Measurements from ENCODE around the gene SYCP2L.
"Not testable (repeated sequence)": the region's sequence is repeated elsewhere in the genome, so short reads cannot be mapped to it uniquely, and the experiment has no call there.

Gene SYCP2L

GRCh38 chr6:10949579-10950490 is 63.0 kb downstream of the SYCP2L start:
- DNase-seq (ENCODE audit: low read depth, low spot score): no peak
- no peak overlapping the region for H3K27ac ChIP-seq

- DNase-seq (ENCODE audit: low read depth, low spot score): no peak
- no peak overlapping the region for H3K27ac ChIP-seq
Observed at GRCh38 chr6:10951675-10952282, 64.9 kb downstream of the SYCP2L start.

GRCh38 chr6:10954590-10955010 is 67.7 kb downstream of the SYCP2L start:
- DNase-seq (ENCODE audit: low read depth, low spot score): peak; percentile 14

DNA sequence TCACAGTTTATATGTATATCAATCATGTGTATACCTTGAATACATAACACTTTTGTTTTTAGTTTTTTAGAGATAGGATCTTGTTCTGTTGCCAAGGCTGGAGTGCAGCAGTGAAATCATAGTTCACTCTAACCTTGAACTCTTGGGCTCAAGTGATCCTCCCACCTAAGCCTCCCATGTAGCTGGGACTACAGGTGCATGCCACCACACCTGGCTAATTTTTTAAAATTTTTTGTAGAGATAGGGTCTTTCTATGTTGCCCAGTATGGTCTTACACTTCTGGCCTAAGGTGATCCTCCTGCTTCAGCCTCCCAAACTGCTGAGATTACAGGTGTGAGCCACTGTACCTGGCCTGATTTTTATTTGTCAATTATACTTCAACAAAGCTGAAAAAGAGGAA is 69.9 kb downstream of the SYCP2L start:
- DNase-seq (ENCODE audit: low read depth, low spot score): no peak
- no peak overlapping the region for H3K27ac ChIP-seq

More at GRCh38 chr6:10954590-10955010, 67.7 kb downstream of the SYCP2L start:
- no peak overlapping the region for H3K27ac ChIP-seq

- DNase-seq (ENCODE audit: low read depth, low spot score): no peak
- H3K27ac ChIP-seq: no peak overlapping the region
Observed at GRCh38 chr6:10957414-10957886, 70.6 kb downstream of the SYCP2L start.

- H3K27ac ChIP-seq: no peak overlapping the region
- no peak for DNase-seq (ENCODE audit: low read depth, low spot score)
Observed at GRCh38 chr6:10960171-10960570, 73.3 kb downstream of the SYCP2L start.

- no peak overlapping the region for H3K27ac ChIP-seq
- DNase-seq (ENCODE audit: low read depth, low spot score): no peak
Observed at GRCh38 chr6:10961837-10962236, 75.0 kb downstream of the SYCP2L start.

DNA sequence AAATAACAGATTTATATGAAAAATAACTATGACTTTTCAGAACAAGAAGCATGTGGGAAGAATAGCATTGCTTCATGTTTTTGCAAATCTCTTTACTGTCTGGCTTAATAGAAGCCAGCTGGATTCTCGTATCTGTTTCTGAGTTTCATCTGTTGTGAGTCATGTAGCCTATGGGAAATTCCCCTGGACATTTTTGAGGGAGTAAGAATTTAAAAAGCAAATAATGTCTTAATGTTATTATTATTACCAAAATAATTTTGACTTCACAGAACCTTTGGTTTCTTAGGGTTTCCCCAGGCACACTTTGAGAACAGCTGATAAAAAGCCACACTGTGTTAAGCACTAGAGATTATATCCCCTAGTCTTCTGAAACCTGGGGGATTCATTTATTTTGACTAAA is 75.8 kb downstream of the SYCP2L start:
- DNase-seq (ENCODE audit: low read depth, low spot score): no peak
- H3K27ac ChIP-seq: no peak overlapping the region

DNA sequence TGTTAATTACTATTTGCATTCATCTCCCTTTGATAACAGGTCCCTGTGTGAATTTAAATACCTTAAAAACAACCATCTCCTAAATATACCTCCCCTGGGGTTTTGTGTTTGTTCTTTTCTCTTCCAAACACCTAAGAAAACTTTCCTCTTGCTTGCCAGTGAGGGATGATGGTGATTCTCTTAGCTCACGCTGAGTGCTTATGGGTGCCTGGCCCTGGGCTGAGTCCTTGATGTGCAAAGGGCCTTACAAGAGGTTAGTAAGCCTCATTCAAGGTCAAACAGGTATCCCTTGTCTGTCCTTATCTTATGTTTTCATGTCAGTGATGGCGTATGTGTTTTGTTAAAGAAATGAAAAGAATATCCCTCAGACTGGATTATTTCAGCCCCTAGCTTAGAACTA is 76.3 kb downstream of the SYCP2L start:
- no peak overlapping the region for H3K27ac ChIP-seq

DNA sequence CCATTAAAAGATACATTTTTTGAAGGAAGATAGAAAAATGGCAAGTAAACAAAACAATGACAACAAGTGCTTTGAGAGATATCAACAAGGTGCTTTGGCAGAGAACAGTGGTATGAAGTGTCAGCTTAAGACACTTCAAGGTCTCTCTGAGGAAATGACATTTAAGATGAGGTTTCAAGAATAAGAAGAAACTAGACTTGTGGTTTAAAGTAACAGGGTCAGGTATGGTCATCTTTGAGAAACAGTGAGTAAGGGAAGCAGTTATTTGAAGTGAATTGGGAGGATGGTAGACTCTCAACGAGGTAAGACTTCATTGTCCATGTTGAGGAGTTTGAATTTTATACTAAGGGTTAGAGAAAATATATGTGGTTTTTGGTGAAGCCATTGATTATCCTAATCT is 77.8 kb downstream of the SYCP2L start:
- H3K27ac ChIP-seq: no peak overlapping the region
- DNase-seq (ENCODE audit: low read depth, low spot score): no peak

More for the DNA sequence above, 76.3 kb downstream of the SYCP2L start:
- no peak for DNase-seq (ENCODE audit: low read depth, low spot score)

DNA sequence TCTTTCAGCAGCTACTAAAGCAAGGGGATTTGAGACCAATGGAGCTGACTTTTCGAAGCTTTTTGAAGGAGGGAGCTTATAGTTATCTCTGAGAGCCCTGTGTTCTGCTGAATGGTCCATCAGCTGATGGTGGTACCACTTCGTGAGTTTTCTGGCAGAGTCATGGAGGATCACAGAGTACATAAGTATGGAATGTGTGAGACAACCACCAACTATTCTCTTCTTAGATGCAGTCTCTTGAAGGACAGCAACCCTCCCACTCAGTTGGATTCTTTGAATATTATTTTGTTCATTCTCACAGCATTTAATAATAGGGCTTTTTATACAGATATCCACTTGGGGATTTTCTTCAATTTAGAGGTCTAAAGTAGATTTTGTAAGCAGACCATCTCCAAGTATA is 81.9 kb downstream of the SYCP2L start:
- no peak overlapping the region for H3K27ac ChIP-seq
- DNase-seq (ENCODE audit: low read depth, low spot score): no peak

GRCh38 chr6:10970731-10971130 is 83.9 kb downstream of the SYCP2L start:
- DNase-seq (ENCODE audit: low read depth, low spot score): no peak
- no peak overlapping the region for H3K27ac ChIP-seq

DNA sequence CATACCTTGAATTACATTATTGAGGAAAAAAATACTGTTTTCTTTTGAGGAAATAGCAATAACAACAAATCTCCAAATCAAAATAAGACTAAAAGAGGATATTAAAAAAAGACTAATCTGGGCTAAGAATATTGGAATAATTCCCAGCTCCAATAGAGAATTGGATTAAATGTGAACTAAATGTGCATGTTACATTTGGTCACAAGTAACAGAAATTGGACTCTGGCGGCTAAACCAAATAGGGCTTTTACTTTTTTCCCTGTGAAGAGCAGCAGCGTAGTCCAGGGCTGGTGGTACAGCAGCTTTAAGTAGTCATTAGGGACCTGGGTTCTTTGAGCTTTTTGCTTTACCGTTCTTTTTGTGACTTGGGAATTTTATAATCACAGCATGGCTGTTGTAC is 85.3 kb downstream of the SYCP2L start:
- DNase-seq (ENCODE audit: low read depth, low spot score): no peak
- no peak overlapping the region for H3K27ac ChIP-seq

- no peak overlapping the region for H3K27ac ChIP-seq
- DNase-seq (ENCODE audit: low read depth, low spot score): no peak
Observed at GRCh38 chr6:10976571-10976970, 89.7 kb downstream of the SYCP2L start.

- H3K27ac ChIP-seq: no peak overlapping the region
- DNase-seq (ENCODE audit: low read depth, low spot score): no peak
Observed at GRCh38 chr6:10977231-10977968, 90.5 kb downstream of the SYCP2L start.

DNA sequence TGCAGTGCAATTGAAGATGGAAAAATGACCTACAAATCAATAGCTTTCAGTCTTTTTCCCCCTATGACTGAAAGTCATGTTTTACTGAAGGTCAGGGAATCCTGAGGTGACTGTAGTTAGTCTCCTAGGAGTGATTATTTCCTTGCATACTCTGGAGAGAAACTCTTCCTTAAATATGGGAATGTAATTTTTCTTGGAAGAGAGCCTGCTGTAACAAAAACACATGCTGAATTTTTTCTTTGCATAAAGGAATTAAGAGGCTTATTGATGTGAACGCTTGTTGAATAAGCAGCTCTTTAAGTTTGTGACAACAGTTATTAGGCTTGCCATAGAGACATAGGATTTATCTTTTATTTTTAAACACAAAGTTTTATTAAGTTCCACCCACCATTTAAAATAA is 92.8 kb downstream of the SYCP2L start:
- no peak overlapping the region for H3K27ac ChIP-seq
- no peak for DNase-seq (ENCODE audit: low read depth, low spot score)

- no peak for DNase-seq (ENCODE audit: low read depth, low spot score)
- H3K27ac ChIP-seq: no peak overlapping the region
Observed at GRCh38 chr6:10981409-10981808, 94.6 kb downstream of the SYCP2L start.

- DNase-seq (ENCODE audit: low read depth, low spot score); H3K27ac ChIP-seq: not testable (repeated sequence)
Observed at GRCh38 chr6:10984959-10985358, 98.1 kb downstream of the SYCP2L start.

DNA sequence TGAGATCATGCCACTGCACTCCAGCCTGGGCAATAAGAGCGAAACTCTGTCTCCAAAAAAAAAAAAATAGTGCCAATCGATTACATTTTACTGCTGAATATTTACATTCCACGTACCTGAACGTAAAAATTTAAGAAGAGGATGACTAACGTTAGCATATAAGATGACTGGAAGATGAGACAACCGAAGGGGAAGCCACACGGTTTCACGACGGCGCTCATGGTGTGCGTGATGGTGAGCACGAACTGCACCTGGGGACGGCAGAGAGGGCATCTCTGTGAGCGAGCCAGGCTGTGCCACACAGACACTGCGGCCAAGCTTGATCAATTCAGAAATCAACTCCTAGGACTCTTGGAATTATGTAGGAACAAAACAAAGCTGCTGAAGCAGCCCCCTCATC is 102.7 kb downstream of the SYCP2L start:
- no peak overlapping the region for H3K27ac ChIP-seq
- DNase-seq (ENCODE audit: low read depth, low spot score): no peak

GRCh38 chr6:10991115-10991514 is 104.3 kb downstream of the SYCP2L start:
- no peak overlapping the region for H3K27ac ChIP-seq
- no peak for DNase-seq (ENCODE audit: low read depth, low spot score)

DNA sequence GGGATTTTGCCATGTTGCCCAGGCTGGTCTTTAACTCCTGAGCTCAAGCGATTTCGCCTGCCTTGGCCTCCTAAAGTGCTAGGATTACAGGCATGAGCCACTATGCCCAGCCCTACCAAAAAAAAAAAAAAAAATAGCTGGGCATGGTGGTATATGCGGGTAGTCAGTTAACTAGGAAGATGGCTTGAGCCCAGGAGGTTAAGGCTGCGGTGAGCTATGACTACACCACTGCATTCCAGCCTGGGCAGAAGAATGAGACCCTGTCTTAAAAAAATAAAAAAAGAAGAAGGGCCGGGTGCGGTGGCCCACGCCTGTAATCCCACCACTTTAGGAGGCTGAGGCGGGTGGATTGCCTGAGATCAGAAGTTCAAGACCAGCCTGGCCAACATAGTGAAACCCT is 107.0 kb downstream of the SYCP2L start:
- no peak for DNase-seq (ENCODE audit: low read depth, low spot score)
- no peak overlapping the region for H3K27ac ChIP-seq
